ENCODE results near the gene WDR35. TPM values are rescaled to one million over a fixed set of nuclear protein-coding genes. Genes with fewer than 3 reads are reported as not detected.
A peak's percentile ranks its signal among the peaks of the same experiment; 100 is the strongest.

Gene WDR35
- total RNA-seq, 2 experiments from 2014 or later, result 5.6 to 5.9 TPM

- H3K4me3 Mint-ChIP-seq, result peak overlapping the region; percentile 89
- no peaks in the 10 kb centered on the region for H3K27me3 Mint-ChIP-seq
- intact Hi-C loops (cut with micrococcal nuclease), result loop anchor here (5.0 to 10.0 kb wide), 3 partner anchors 103 to 1346 kb away; no protein-coding TSS in a partner anchor
- CTCF ChIA-PET, result no interaction called here
- H3K36me3 Mint-ChIP-seq (ENCODE audit: low read depth), result no peaks in the 10 kb centered on the region
- peak overlapping the region; percentile 89 for H3K27ac Mint-ChIP-seq
- DNase-seq (no peak), ATAC-seq (no peak)
- no peak for TF ChIP-seq CTCF (IDR thresholded peaks at IDR 0.05)
- POLR2A ChIA-PET, result no interaction called here
- peaks cover 32% of the 10 kb centered on the region for H3K4me1 Mint-ChIP-seq (ENCODE audit: low read depth)
- H3K9me3 Mint-ChIP-seq, result no peaks in the 10 kb centered on the region
Observed at GRCh38 chr2:19868224-19868623, 121.7 kb downstream of the WDR35 start.

- POLR2A ChIA-PET, result no interaction called here
- H3K27ac Mint-ChIP-seq, result no peak overlapping the region
- no peak overlapping the region for H3K4me3 Mint-ChIP-seq
- ATAC-seq (no peak), DNase-seq (no peak)
- peaks cover 33% of the 10 kb centered on the region for H3K4me1 Mint-ChIP-seq (ENCODE audit: low read depth)
- intact Hi-C loops (cut with micrococcal nuclease), result loop anchor here (5.0 to 10.0 kb wide), 3 partner anchors 102 to 1344 kb away; no protein-coding TSS in a partner anchor
- no peaks in the 10 kb centered on the region for H3K9me3 Mint-ChIP-seq
- TF ChIP-seq CTCF (IDR thresholded peaks at IDR 0.05), result no peak
- CTCF ChIA-PET, result no interaction called here
- no peaks in the 10 kb centered on the region for H3K36me3 Mint-ChIP-seq (ENCODE audit: low read depth)
- H3K27me3 Mint-ChIP-seq, result no peaks in the 10 kb centered on the region
Observed at GRCh38 chr2:19866771-19867170, 123.1 kb downstream of the WDR35 start.

GRCh38 chr2:19865151-19865550 is 124.8 kb downstream of the WDR35 start:
- CTCF ChIA-PET, result interaction anchor here (1.2 to 1.6 kb wide), 2 partner anchors 18 to 31 kb away, joined by 3 to 4 read pairs; no protein-coding TSS in a partner anchor
- POLR2A ChIA-PET, result interaction anchor here (0.6 kb wide), 1 partner anchor 441 kb away, joined by 3 read pairs; no protein-coding TSS in a partner anchor
- Mint-ChIP-seq H3K27me3 (no peaks in the 10 kb centered on the region), H3K27ac (peak overlapping the region; percentile 43), H3K4me3 (no peak overlapping the region), H3K4me1 (ENCODE audit: low read depth) (peaks cover 29% of the 10 kb centered on the region), H3K9me3 (no peaks in the 10 kb centered on the region), H3K36me3 (ENCODE audit: low read depth) (no peaks in the 10 kb centered on the region)
- DNase-seq (peak; percentile 33), ATAC-seq (no peak)
- no peak for TF ChIP-seq CTCF (IDR thresholded peaks at IDR 0.05)
- intact Hi-C loops (cut with micrococcal nuclease), result loop anchor here (5.0 to 10.0 kb wide), 3 partner anchors 100 to 1343 kb away; no protein-coding TSS in a partner anchor

GRCh38 chr2:19864381-19864780 is 125.5 kb downstream of the WDR35 start:
- intact Hi-C loops (cut with micrococcal nuclease), result loop anchor here (5.0 to 10.0 kb wide), 3 partner anchors 100 to 1110 kb away; no protein-coding TSS in a partner anchor
- Mint-ChIP-seq H3K4me1 (ENCODE audit: low read depth) (peaks cover 21% of the 10 kb centered on the region), H3K36me3 (ENCODE audit: low read depth) (no peaks in the 10 kb centered on the region), H3K9me3 (no peaks in the 10 kb centered on the region), H3K27ac (no peak overlapping the region), H3K27me3 (no peaks in the 10 kb centered on the region), H3K4me3 (no peak overlapping the region)
- no peak for ATAC-seq
- ChIA-PET POLR2A (interaction anchor here (0.8 kb wide), 1 partner anchor 37 kb away, joined by 4 read pairs; no protein-coding TSS in a partner anchor), CTCF (interaction anchor here (0.6 to 2.1 kb wide), 9 partner anchors 8 to 1344 kb away, joined by 3 to 7 read pairs (median 3); no protein-coding TSS in a partner anchor)
- no peak for DNase-seq
- TF ChIP-seq CTCF (IDR thresholded peaks at IDR 0.05), result no peak

GRCh38 chr2:19863303-19864041 is 126.4 kb downstream of the WDR35 start:
- Mint-ChIP-seq H3K9me3 (no peaks in the 10 kb centered on the region), H3K27me3 (no peaks in the 10 kb centered on the region), H3K27ac (no peak overlapping the region), H3K4me1 (ENCODE audit: low read depth) (peaks cover 15% of the 10 kb centered on the region), H3K36me3 (ENCODE audit: low read depth) (no peaks in the 10 kb centered on the region), H3K4me3 (no peak overlapping the region)
- DNase-seq (peak; percentile 74), ATAC-seq (peak; percentile 88)
- CTCF ChIA-PET, result interaction anchor here (0.6 to 2.4 kb wide), 17 partner anchors 9 to 1476 kb away, joined by 3 to 10 read pairs (median 3); no protein-coding TSS in a partner anchor
- TF ChIP-seq CTCF (IDR thresholded peaks at IDR 0.05), result peak; percentile 99
- POLR2A ChIA-PET, result no interaction called here
- intact Hi-C loops (cut with micrococcal nuclease), result loop anchor here (5.0 to 10.0 kb wide), 3 partner anchors 99 to 1109 kb away; no protein-coding TSS in a partner anchor

Data from activated CD8-positive, alpha-beta T cell treated with anti-CD3 and anti-CD28 coated beads for 36 hours (primary cell).